HL-60/S4 treated with phorbol 12-myristate 13-acetate at 8.2 ng/mL for 4 days and 3 days (cell line): ENCODE results near the gene MFAP4.

Experiments used
- in situ Hi-C: fragments of 300-500 bp; cut with MboI; formaldehyde crosslinking; loops from 2 replicates; pipeline ENCODE4 v1.15.0; 2022; ENCODE audit warnings: low sequenced_read_pairs

MFAP4 gene

GRCh38 chr17:19372011-19372370 is 15.0 kb downstream of the MFAP4 start:
- in situ Hi-C loops = no loop called here

GRCh38 chr17:19371259-19372010 is 15.6 kb downstream of the MFAP4 start:
- in situ Hi-C loops = no loop called here

- in situ Hi-C loops = no loop called here
Observed at GRCh38 chr17:19370493-19370960, 16.5 kb downstream of the MFAP4 start.

GRCh38 chr17:19369846-19370492 is 17.0 kb downstream of the MFAP4 start:
- in situ Hi-C loops = no loop called here

GRCh38 chr17:19369107-19369778 is 17.7 kb downstream of the MFAP4 start:
- in situ Hi-C loops = no loop called here

- in situ Hi-C loops = no loop called here
Observed at GRCh38 chr17:19368229-19368628, 18.8 kb downstream of the MFAP4 start.

- in situ Hi-C loops = no loop called here
Observed at GRCh38 chr17:19366637-19366972, 20.4 kb downstream of the MFAP4 start.

GRCh38 chr17:19365833-19366636 is 21.0 kb downstream of the MFAP4 start:
- in situ Hi-C loops = no loop called here

GRCh38 chr17:19365499-19365817 is 21.5 kb downstream of the MFAP4 start:
- in situ Hi-C loops = no loop called here

GRCh38 chr17:19364699-19365498 is 22.1 kb downstream of the MFAP4 start:
- in situ Hi-C loops = loop anchor here (5.0 kb wide), 1 partner anchor 82 kb away; no protein-coding TSS in a partner anchor

GRCh38 chr17:19363460-19364035 is 23.4 kb downstream of the MFAP4 start:
- in situ Hi-C loops = loop anchor here (5.0 kb wide), 1 partner anchor 84 kb away; no protein-coding TSS in a partner anchor

GRCh38 chr17:19363114-19363438 is 23.9 kb downstream of the MFAP4 start:
- in situ Hi-C loops = loop anchor here (5.0 kb wide), 1 partner anchor 84 kb away; no protein-coding TSS in a partner anchor

- in situ Hi-C loops = loop anchor here (5.0 kb wide), 1 partner anchor 85 kb away; no protein-coding TSS in a partner anchor
Observed at GRCh38 chr17:19362277-19363113, 24.5 kb downstream of the MFAP4 start, which contains the start of gene B9D1. B9D1 (minus strand) TSS chr17:19362723; CDS start chr17:19362569, 154 bp downstream.

GRCh38 chr17:19361944-19362276 is 25.1 kb downstream of the MFAP4 start:
- in situ Hi-C loops = loop anchor here (5.0 kb wide), 1 partner anchor 85 kb away; no protein-coding TSS in a partner anchor

GRCh38 chr17:19361326-19361725 is 25.7 kb downstream of the MFAP4 start:
- in situ Hi-C loops = loop anchor here (5.0 kb wide), 1 partner anchor 86 kb away; no protein-coding TSS in a partner anchor

- in situ Hi-C loops = loop anchor here (5.0 kb wide), 1 partner anchor 87 kb away; no protein-coding TSS in a partner anchor
Observed at GRCh38 chr17:19360772-19361171, 26.2 kb downstream of the MFAP4 start.

GRCh38 chr17:19359856-19360255 is 27.1 kb downstream of the MFAP4 start:
- in situ Hi-C loops = loop anchor here (5.0 kb wide), 1 partner anchor 87 kb away; no protein-coding TSS in a partner anchor

- in situ Hi-C loops = no loop called here
Observed at GRCh38 chr17:19359151-19359550, 27.8 kb downstream of the MFAP4 start.

GRCh38 chr17:19357761-19358160 is 29.2 kb downstream of the MFAP4 start:
- in situ Hi-C loops = no loop called here
